Memory B cell (primary cell): ENCODE data around the gene MTARC2.

ENCODE experiments used
- ATAC-seq: fragments of 150-1000 bp; cut with Tn5 transposase; 2 replicates; pipeline ENCODE4 v1.10.0; 2021; ENCODE audit warnings: low read depth, mild to moderate bottlenecking, moderate library complexity
- DNase-seq, 2 donors: peaks; one replicate each; pipeline ENCODE4 v3.0.0; 2022; ENCODE audit warnings: low spot score in 2 of 2
- H3K27ac Mint-ChIP-seq: one replicate; pipeline ENCODE4 v1.8.0; 2022; ENCODE audit warnings: mild to moderate bottlenecking, moderate library complexity, mixed read lengths
- H3K27me3 Mint-ChIP-seq: one replicate; pipeline ENCODE4 v1.8.0; 2022; ENCODE audit warnings: mixed read lengths
- H3K36me3 Mint-ChIP-seq: one replicate; pipeline ENCODE4 v1.8.0; 2022; ENCODE audit warnings: mild to moderate bottlenecking, mixed read lengths
- H3K4me1 Mint-ChIP-seq: one replicate; pipeline ENCODE4 v1.8.0; 2022; ENCODE audit warnings: mixed read lengths
- H3K4me3 Mint-ChIP-seq: one replicate; pipeline ENCODE4 v1.8.0; 2022; ENCODE audit warnings: mild to moderate bottlenecking, moderate library complexity, mixed read lengths
- H3K9me3 Mint-ChIP-seq: one replicate; pipeline ENCODE4 v1.8.0; 2022; ENCODE audit warnings: mixed read lengths

The MTARC2 gene

GRCh38 chr1:220788900-220789299, 40.8 kb downstream of the MTARC2 start:
- ATAC-seq (no peak), DNase-seq (no peak)
- Mint-ChIP-seq H3K4me1 (peaks cover 3% of the 10 kb centered on the region), H3K4me3 (no peak overlapping the region), H3K27me3 (peaks cover 5% of the 10 kb centered on the region), H3K27ac (no peak overlapping the region), H3K9me3 (no peaks in the 10 kb centered on the region), H3K36me3 (peaks cover 4% of the 10 kb centered on the region)

GRCh38 chr1:220789532-220790147, 41.5 kb downstream of the MTARC2 start:
- Mint-ChIP-seq H3K4me1 (peaks cover 3% of the 10 kb centered on the region), H3K27ac (no peak overlapping the region), H3K27me3 (peaks cover 5% of the 10 kb centered on the region), H3K4me3 (no peak overlapping the region), H3K9me3 (no peaks in the 10 kb centered on the region), H3K36me3 (peaks cover 2% of the 10 kb centered on the region)
- DNase-seq (no peak), ATAC-seq (no peak)

DNA sequence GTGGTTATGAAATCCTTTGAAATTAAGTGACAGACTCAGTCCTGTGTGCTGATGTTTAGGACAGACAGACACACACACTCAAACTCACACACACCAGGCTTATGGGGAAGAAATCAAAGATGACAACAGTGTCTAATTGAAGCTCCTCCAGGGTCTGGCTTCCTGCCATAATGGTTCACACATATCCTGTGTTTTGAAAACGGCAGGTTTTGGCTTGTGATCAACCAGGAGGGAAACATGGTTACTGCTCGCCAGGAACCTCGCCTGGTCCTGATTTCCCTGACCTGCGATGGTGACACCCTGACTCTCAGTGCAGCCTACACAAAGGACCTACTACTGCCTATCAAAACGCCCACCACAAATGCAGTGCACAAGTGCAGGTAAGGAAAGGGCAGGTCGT, 43.2 kb downstream of the MTARC2 start:
- Mint-ChIP-seq H3K36me3 (no peaks in the 10 kb centered on the region), H3K4me1 (no peaks in the 10 kb centered on the region), H3K4me3 (no peak overlapping the region), H3K27ac (no peak overlapping the region), H3K27me3 (no peaks in the 10 kb centered on the region), H3K9me3 (no peaks in the 10 kb centered on the region)
- DNase-seq (no peak), ATAC-seq (no peak)

GRCh38 chr1:220791956-220792355, 43.8 kb downstream of the MTARC2 start:
- no peak for ATAC-seq
- no peak overlapping the region for H3K27ac Mint-ChIP-seq
- DNase-seq, result no peak
- no peaks in the 10 kb centered on the region for H3K9me3 Mint-ChIP-seq
- H3K36me3 Mint-ChIP-seq, result no peaks in the 10 kb centered on the region
- no peaks in the 10 kb centered on the region for H3K27me3 Mint-ChIP-seq
- no peak overlapping the region for H3K4me3 Mint-ChIP-seq
- H3K4me1 Mint-ChIP-seq, result no peaks in the 10 kb centered on the region

GRCh38 chr1:220796530-220796929, 48.4 kb downstream of the MTARC2 start:
- no peaks in the 10 kb centered on the region for H3K27me3 Mint-ChIP-seq
- no peaks in the 10 kb centered on the region for H3K4me1 Mint-ChIP-seq
- ATAC-seq (no peak), DNase-seq (no peak)
- no peak overlapping the region for H3K4me3 Mint-ChIP-seq
- no peak overlapping the region for H3K27ac Mint-ChIP-seq
- H3K9me3 Mint-ChIP-seq, result no peaks in the 10 kb centered on the region
- H3K36me3 Mint-ChIP-seq, result no peaks in the 10 kb centered on the region

- H3K36me3 Mint-ChIP-seq, result peaks cover 2% of the 10 kb centered on the region
- H3K4me1 Mint-ChIP-seq, result no peaks in the 10 kb centered on the region
- ATAC-seq, result no peak
These were observed 48.9 kb downstream of the MTARC2 start for GRCh38 chr1:220797044-220797443.

DNA sequence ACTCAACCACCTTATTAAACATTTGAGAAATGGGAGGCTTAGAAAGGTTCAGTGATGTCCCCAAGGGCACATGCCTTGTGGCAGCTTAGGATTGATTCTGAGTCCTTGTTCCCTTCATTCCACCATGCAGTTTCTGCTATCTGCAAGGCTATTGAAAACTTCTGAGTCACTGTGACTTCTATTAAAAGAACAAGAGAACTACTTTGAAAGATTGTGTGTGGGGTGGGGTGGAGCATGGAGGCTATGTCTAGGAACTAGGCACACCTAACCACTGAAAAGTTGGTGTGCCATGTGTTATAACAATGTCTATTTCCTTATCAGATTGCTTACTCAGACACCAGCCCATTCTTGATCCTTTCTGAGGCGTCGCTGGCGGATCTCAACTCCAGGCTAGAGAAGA, 49.4 kb downstream of the MTARC2 start:
- H3K4me1 Mint-ChIP-seq, result no peaks in the 10 kb centered on the region
- H3K27me3 Mint-ChIP-seq, result peaks cover 3% of the 10 kb centered on the region
- DNase-seq (no peak), ATAC-seq (no peak)
- no peaks in the 10 kb centered on the region for H3K9me3 Mint-ChIP-seq
- no peak overlapping the region for H3K27ac Mint-ChIP-seq
- peaks cover 2% of the 10 kb centered on the region for H3K36me3 Mint-ChIP-seq
- no peak overlapping the region for H3K4me3 Mint-ChIP-seq

More at GRCh38 chr1:220797044-220797443, 48.9 kb downstream of the MTARC2 start:
- Mint-ChIP-seq H3K27me3 (peaks cover 3% of the 10 kb centered on the region), H3K9me3 (no peaks in the 10 kb centered on the region), H3K27ac (no peak overlapping the region), H3K4me3 (no peak overlapping the region)
- DNase-seq, result no peak

DNA sequence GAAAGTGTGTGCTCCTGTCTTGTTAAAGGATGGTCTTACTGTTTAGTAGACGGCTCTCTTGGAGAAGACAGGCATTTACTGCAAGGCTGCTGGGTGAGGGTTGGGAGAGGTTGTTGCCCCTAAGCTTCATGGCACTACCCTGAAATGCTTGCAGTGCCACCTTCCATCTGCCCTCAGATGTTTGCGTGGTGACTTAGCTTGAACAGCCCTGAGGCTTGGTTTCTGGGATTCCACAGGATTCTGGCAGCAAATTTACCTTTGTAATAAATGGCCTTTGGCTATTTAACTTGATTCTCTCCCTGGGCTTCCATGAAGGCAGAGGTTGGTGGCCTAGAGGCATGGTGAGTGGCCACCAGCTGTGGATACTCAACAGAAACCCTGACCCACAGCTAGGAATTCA, 50.2 kb downstream of the MTARC2 start:
- Mint-ChIP-seq H3K36me3 (peaks cover 2% of the 10 kb centered on the region), H3K27me3 (peaks cover 3% of the 10 kb centered on the region), H3K4me3 (no peak overlapping the region), H3K4me1 (no peaks in the 10 kb centered on the region), H3K9me3 (no peaks in the 10 kb centered on the region), H3K27ac (no peak overlapping the region)
- ATAC-seq (no peak), DNase-seq (no peak)

DNA sequence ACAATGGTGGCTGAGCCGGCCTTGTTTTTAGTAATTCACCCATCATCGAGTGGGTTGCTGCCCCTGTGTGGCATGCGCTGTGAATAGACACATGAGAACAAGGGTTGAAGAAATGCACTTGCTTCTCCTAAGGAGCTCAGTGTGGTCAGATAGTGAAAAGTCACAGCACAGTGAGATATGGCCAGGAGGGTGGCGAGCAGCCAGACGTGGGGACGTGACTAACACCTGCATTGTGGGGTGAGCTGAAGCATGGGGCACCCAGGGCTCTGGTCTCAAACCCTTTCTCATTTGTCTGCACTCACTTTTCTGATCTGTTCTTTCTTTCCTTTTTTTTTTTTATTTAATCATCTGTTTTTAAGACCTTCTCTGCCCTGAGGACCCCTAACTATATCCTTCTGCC, 52.1 kb downstream of the MTARC2 start:
- no peak for ATAC-seq

DNA sequence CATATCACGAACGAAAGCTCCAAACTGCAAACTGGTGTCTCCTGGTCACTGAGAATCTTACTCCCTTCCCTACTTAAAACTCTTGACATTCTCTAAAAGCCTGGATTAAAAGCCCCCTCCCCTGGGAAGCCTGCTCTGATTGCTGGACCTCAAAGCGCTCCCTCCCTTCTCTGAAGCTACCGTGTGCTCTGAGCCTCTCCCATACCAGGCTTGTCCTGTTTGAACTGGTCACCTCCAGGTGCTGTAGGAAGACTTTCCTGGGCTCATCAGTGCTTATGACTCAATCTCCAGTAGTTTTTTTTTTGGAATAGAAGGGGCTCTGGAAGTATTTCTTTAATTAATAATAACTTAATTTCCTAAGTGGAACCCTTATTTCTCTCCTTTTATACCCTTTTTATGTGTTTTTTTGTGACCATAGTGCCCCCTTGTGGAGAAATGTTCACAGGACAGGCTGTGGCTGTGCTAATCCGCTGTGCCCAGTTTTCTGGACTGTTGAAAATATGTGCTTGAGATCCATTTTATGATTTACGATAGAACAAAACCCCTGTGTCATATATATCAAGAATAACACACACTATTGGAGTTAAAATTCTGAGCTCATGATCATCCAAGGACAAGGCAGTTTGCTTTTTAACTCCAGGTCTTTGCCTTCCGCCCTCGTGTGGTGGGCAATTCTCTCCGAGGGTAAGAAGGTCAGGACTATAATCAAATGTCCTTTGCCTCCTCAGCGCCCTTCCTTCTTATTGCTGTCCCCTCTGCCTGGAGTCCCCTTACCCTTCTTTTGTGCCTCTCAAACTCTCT, 55.5 kb downstream of the MTARC2 start:
- no peak overlapping the region for H3K4me3 Mint-ChIP-seq
- peaks cover 3% of the 10 kb centered on the region for H3K27me3 Mint-ChIP-seq
- no peaks in the 10 kb centered on the region for H3K4me1 Mint-ChIP-seq
- DNase-seq (peak in 1 of 2 donors; percentile 32), ATAC-seq (peak; percentile 47)
- H3K36me3 Mint-ChIP-seq, result peaks cover 2% of the 10 kb centered on the region
- H3K27ac Mint-ChIP-seq, result no peak overlapping the region
- no peaks in the 10 kb centered on the region for H3K9me3 Mint-ChIP-seq

More for the DNA sequence above, 52.1 kb downstream of the MTARC2 start:
- peaks cover 2% of the 10 kb centered on the region for H3K36me3 Mint-ChIP-seq
- H3K27me3 Mint-ChIP-seq, result peaks cover 3% of the 10 kb centered on the region
- H3K9me3 Mint-ChIP-seq, result no peaks in the 10 kb centered on the region
- no peaks in the 10 kb centered on the region for H3K4me1 Mint-ChIP-seq
- DNase-seq, result no peak
- no peak overlapping the region for H3K27ac Mint-ChIP-seq
- H3K4me3 Mint-ChIP-seq, result no peak overlapping the region

DNA sequence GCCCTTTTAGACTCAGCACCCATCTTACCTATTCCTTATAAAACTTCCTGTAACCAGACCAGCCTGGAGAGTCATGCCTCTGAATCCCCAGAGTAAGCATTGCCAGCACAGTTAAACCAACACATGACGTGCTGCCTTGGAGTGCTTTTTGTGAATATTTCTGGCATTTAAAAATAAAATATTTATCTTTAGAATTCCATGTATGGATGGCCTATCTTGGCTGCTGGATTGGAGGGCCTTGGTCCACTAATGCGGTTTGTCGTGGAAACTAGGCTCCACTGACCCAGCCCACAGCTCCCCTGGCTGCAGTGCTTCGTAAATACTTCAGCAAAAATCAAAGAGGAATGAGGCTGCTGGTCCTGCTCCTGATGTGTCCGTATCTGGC, 56.1 kb downstream of the MTARC2 start:
- no peak overlapping the region for H3K27ac Mint-ChIP-seq
- H3K4me3 Mint-ChIP-seq, result no peak overlapping the region
- DNase-seq (no peak), ATAC-seq (no peak)
- peaks cover 3% of the 10 kb centered on the region for H3K27me3 Mint-ChIP-seq
- H3K4me1 Mint-ChIP-seq, result no peaks in the 10 kb centered on the region
- H3K9me3 Mint-ChIP-seq, result no peaks in the 10 kb centered on the region
- peaks cover 2% of the 10 kb centered on the region for H3K36me3 Mint-ChIP-seq

DNA sequence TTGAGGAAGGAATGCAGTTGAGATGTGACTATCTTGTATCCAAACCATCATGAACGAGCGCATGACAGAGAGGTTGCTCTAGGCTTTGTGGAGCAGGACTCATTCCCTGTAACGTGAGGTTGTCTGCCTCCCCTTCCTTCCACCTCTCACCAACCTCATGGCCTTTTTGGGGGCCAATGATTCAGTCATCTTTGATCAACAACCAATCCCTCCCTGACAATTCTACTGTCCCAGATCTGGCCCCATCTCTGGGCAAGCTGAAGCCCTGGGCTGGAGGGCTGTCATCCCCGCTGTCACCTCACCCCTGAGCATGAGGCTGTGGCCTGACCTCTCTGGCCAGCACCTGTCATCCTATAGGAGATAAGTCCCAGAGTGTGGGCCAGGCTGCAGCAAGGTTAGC, 58.3 kb downstream of the MTARC2 start:
- DNase-seq (no peak), ATAC-seq (no peak)
- peaks cover 6% of the 10 kb centered on the region for H3K4me1 Mint-ChIP-seq
- H3K4me3 Mint-ChIP-seq, result no peak overlapping the region
- peaks cover 3% of the 10 kb centered on the region for H3K27me3 Mint-ChIP-seq
- peaks cover 2% of the 10 kb centered on the region for H3K36me3 Mint-ChIP-seq
- H3K9me3 Mint-ChIP-seq, result no peaks in the 10 kb centered on the region
- H3K27ac Mint-ChIP-seq, result no peak overlapping the region

DNA sequence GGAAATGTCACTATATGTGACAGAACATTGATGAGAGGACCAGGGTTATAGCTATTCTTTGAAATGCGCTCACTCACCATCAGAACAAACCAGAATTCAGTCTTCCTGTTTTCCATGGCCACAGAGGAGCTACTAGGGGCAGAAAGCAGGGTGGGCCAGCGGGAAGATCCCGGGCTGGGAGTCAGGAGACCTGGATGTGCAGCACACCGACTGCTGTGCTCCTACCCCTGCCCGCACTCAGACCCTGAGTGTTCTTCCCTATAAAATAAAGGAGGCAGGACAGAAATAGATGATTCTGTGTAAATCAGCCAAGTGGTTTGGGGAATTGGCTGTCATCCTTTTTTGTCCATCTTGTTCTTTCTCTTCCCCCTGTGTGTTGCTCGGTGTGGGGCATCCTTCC, 59.6 kb downstream of the MTARC2 start:
- Mint-ChIP-seq H3K9me3 (no peaks in the 10 kb centered on the region), H3K36me3 (peaks cover 4% of the 10 kb centered on the region), H3K4me3 (no peak overlapping the region), H3K27ac (no peak overlapping the region), H3K4me1 (peaks cover 6% of the 10 kb centered on the region), H3K27me3 (peaks cover 5% of the 10 kb centered on the region)
- ATAC-seq, result no peak
- DNase-seq, result no peak

DNA sequence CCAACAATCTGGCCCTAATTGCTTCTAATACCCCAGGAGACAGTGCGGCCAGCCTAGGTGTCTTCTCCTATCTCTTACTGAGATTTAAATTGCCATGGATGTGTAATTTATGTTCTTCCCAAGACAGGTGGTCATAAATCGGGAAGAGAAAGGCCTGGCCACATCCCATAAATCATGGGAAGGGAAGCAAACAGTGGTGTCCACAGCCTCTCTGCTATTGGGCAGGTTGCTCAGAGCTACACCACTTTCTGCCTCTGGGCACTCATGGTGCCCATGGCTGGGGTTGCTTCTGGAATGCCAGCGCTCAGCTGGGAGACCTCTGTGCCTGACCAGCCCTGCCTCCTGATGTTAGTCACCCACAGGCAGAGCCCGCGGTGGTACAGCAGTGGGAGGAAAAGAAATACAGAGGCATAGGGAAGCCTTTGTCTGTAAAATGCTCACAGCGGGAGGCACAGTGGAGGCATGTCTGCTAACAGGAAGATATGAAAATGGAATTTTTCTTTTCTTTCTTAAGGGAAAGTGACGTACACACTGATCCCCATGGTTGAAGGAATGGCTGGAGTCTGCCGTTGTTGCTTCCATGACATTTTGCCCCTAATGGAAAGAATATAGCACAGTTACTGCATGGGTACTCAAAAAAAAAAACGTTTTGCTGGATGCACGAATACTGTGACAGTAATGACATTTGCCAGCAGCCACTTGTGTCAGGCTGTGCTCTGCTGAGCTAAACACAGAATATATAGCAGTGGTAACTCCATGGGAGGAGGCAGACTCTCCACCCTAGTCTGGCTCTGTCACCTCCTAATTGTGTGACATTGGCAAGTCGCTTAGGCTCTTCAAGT, 60.4 kb downstream of the MTARC2 start:
- DNase-seq (no peak), ATAC-seq (no peak)
- Mint-ChIP-seq H3K27me3 (peaks cover 7% of the 10 kb centered on the region), H3K4me3 (no peak overlapping the region), H3K4me1 (peaks cover 6% of the 10 kb centered on the region), H3K27ac (no peak overlapping the region), H3K9me3 (no peaks in the 10 kb centered on the region), H3K36me3 (peaks cover 4% of the 10 kb centered on the region)
